Mesenteric fat pad (tissue), 1 donor: ENCODE data around the gene STK10. TPM values are rescaled to one million over a fixed set of nuclear protein-coding genes. Genes with fewer than 3 reads are reported as not detected.

Experiments
- total RNA-seq: library from RNA; stranded (reverse); fragmentation: NEBNext Ultra II Directional; extraction: Animal tissue kit (Norgen Biotek cat#: 25700); gene quantifications from one replicate; pipeline ENCODE4 v1.2.1, GENCODE V29; 2021
- donor health status: DM: yes; HTN: yes; CAD: no.

Gene STK10
- total RNA-seq, 1 donor from 2014 or later = 82.2 TPM

Other genes starting within 250 kb of the STK10 start
- gene FBXW11, start 181.6 kb downstream of the STK10 start, total RNA-seq = 43.9 TPM
- not detected for gene EFCAB9, start 5.9 kb upstream of the STK10 start, total RNA-seq
- 13.0 TPM for gene UBTD2, start 95.5 kb upstream of the STK10 start, total RNA-seq